NCI-H2171 treated with DMSO at 0.1 percent for 48 hours (cell line): ENCODE results near the gene TSNAX.

Experiments used
- DNase-seq: peaks from one replicate; lab custom pipeline; 2025; lab: John Stamatoyannopoulos, UW

TSNAX gene

DNA sequence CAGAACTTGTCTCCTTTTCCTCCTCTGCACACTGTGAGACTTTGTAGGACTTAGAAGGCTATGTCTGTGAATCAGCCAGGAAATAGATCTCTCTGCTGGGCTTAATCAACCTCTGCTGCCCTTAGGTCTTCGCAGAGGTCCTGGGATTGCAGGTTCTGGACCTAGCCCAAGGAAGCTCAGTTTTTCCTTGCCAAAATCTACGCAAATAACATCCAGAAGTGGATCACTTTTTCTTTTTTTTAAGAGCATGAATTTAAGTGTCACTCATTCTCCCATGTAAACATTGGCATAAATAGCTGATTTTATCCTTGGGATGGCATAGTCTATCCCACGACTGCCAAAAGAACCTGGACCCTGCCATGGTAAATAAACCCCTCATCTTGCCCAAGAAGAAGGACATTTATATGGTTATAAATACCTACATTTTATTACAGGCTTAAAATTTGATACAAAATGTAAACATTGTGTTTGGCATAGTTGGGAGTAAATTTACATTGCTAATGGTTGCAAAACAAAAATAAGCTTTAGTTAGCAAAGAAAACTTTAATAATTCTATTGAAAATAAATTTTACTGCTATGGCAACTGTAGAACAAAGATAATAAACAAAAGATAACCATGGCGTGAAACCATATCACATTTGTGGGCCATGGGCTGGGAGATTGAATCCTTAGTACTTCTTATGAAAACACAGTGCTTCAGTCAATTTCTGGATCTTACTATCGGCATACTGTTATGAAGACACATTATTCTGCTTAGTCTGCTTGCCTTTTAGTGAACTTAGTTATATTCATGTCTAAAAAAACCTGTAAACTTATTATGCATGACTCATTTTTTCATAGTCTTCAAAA, 73.6 kb downstream of the TSNAX start:
- DNase-seq, result no peak

DNA sequence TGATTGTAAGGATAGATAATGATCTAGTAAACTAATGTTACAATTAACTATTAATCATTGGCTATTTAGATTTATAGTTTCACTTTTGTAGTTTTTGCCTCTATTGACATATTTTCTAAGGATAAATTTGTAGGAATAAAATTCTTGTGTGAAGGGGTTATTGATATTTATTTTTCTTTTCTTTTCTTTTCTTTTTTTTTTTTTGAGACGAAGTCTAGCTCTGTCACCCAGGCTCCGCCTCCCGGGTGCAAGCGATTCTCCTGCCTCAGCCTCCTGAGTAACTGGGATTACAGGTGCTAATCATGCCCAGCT, 74.2 kb downstream of the TSNAX start:
- no peak for DNase-seq

DNA sequence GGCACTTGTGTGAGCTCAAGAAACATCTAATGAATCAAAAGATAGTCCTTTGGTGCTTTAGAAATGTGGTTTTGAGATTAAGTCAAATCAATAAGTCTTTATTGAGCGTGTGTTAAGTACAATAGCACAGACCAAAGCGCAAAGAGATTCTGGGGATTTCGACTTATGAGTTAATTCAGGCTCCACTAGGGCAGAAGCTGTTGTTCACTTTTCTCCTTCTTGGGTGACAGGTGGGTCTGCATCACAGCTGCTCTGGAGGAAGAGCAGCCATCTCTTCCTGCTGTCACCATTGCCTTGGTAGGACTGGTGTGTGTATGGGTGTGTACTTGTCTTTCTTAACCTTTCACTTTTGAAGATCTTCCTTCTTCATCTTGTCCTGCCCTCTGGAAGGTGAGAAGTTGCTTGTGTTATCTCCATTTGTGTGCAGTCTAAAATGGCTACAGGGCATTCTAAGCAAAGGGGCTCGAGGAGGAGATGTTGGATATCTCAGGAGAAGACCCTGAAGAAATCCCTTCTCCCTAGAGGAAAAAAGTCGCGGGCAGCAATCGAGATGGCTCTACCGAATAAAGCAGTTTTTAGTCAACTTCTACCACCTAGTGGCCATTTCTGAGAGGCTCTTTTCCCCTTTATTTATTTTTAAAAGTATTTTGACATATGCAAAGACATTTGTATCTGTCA, 75.3 kb downstream of the TSNAX start:
- DNase-seq, result peak; percentile 81

DNA sequence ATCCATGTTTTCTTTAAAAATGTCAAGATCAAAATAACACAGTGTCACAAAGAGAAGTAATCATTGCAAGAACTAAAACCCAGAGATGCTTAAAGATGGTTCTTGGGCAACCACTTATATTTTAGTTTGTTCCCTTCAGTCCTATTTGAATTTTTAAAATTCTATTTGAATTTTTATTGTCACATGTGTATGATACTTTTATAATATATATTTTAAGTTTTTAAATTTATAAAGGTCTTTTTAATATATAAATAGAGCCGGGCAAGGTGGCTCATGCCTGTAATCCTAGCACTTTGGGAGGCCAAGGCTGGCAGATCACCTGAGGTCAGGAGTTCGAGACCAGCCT, 75.8 kb downstream of the TSNAX start:
- no peak for DNase-seq

DNA sequence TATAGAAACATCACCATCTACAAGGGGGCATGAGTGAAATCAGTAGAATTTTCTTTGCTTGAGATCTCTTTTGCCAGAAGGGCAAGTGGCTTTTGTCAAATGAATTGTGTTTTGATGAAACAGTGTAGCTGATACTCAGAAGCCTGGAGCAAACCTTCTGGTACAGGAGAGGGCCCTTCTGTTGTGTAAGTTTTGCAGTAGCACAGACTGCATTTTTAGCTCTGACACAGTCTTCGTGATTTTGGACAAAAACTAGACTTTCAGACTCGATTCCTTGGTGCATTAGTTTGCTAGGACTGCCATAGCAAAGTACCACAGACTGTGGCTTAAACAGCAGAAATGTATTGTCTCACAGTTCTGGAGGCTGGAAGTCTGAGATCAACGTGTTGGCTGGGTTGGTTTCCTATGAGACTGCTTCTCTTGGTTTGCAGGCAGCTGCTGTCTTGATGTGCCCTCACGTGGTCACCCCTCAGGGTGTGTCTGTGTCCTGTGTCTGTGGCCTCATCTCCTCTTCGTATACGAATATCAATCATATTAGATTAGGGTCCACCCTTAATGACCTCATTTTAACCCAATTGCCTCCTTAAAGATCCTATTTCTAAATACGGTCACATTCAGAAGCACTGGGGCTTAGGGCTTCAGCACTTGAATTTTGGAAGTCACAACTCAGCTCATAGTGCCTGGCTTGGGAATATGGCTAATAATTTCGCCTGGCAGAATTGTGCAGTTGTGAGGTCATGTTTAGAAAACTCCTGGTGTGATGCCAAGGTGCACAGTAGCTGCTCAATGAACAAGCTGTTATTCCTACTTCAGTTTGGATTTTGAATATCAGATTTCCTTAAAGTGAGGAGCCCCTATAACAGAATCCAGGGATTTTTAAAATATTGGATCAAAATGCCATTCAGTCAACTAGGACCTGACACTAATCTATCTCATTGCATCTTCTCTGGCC, 77.0 kb downstream of the TSNAX start:
- DNase-seq, result no peak

DNA sequence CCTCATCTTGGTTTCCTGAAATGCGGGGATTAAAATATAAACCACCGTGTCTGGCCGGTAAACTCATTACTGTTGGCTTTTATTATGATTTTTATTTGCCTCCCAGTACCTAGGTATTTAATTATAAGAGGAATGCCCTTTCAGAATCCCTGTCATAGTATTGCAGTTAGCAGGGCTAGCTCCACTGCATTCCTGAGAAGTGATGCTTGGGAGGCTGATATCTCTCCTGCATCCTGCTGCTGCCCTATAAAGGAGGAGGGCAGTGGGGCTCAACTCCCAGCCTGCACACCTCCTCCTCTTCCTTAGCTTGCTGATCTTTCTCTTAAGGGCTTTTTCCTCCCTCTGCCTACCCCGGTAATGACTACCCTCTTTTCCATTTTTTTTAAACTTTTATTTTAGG, 78.2 kb downstream of the TSNAX start:
- DNase-seq, result no peak

DNA sequence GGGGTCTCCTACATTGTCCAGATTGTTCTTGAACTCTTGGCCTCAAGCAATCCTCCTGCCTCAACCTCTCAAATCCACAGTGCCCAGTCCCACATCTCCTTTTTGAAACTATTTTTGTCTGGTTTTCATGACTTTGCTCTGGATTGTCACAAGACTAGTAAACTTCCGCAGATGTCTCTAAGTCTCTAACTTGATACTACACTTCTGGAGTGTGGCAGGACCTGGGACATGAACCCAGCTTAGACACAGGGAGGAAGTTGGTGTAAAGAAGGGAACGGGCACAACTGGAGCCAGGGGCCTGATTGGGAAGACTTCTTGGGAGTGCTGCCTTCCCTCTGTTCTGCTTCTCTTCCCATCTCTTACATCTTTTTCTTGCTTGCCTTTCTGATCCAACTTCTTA, 81.9 kb downstream of the TSNAX start:
- no peak for DNase-seq

DNA sequence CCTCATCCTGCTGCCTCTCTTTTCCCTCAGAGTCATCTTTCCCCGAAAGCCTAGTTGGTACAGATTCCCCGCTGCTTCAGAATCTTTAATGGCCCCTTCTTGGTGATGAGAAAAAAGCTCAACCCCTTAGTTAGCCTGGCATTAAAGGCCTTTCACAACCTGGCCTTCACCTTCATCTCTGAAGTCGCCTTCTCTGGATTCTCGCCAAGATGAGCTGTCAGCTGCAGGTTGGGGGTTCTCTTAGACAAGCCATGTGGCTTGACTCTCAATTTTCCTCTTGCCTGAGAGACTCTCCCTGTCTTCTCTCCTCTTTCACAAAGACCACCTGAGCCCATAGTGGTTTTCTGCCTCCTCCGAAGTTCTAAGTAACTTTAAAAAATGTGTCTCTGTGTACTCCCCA, 82.6 kb downstream of the TSNAX start:
- no peak for DNase-seq

DNA sequence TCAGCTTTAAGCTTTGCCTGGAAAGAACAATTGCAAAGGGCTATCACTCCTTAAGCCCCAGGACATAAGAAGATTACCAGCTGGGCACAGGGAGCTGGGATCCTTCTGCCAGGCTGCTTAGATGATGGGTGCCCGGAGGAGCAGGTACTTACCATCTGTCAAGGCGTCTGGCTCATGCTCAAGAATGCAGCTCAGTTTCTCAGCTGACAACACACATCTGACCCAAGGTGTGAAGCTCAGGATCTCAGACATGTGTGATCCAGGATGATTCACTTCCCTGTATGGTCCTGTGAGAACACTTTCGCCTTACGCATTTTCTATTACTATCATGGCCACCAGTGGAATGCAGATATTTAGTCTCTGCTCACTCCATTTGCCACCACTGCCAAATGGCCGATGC, 83.4 kb downstream of the TSNAX start:
- peak; percentile 73 for DNase-seq

DNA sequence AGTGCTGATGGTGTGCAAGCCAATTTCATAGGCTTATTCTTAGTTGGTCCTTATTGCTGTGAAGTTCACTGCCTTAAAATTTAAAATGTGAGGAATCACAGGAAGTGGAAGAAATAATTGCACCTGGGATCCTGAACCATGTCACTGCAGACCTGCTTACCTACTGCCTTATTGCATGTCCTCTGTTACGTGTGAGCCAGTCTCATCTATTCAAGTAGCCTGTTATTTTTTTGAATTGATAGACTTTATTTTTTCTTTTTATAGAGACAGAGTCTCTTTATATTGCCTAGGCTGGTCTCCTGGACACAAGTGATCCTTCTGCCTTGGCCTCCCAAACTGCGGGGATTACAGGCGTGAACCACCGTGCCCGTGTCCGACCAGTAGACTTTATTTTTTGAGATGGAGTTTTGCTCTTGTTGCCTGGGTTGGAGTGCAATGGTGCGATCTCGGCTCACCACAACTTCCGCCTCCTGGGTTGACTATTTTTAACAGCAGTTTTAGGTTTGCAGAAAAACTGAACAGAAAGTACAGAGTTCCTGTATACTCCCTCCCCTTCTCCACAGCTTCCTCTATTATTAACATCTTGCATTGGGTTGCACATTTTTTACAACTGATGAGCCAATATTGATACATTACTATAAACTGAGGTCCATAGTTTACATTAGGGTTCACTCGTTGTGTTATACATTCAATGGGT, 84.1 kb downstream of the TSNAX start:
- no peak for DNase-seq

DNA sequence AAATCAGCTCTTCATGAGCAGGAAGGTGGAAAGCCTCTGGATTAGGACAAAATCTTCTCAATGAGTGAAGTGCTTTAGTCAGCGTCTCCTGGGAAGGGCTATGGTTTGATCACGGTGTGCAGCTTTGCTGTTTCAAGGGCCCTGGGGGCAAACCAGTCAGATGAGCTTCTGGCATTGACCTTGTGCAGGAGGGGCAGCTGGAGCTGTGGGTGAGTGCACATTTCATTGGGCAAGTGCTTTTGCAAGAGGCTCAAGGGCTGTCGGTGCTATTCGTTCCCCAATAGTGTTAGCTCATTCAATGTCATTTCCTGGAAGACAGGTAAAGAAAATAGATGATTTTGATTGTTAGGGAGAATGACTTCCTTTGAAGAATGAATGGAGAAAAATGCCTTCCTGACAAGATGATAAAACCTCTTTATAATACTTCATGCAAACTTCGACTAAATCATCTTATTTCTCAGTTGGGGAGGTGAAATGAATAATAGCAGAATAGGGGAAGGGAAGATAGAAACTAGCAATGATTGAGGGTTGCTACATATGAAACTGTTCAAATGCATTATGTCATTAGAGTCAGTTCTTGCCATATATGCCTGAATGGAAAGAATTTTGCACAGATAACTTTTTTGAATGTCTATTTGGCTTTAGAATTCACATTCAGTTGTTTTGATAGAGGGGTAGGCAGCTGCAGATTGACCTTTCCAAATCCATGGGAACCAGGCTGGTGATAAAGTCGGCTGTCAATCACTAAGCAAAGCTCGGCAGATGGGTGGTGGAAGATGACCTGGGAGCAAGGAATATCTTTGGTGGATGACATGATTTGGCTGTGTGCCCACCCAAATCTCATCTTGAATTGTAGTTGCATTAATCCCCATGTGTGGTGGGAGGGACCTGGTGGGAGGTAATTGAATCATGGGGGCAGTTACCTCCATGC, 85.2 kb downstream of the TSNAX start:
- no peak for DNase-seq
